ENCODE measurements around the gene LRRC41.
"Not testable (repeated sequence)": the region's sequence is repeated elsewhere in the genome, so short reads cannot be mapped to it uniquely, and the experiment has no call there.

Gene LRRC41

DNA sequence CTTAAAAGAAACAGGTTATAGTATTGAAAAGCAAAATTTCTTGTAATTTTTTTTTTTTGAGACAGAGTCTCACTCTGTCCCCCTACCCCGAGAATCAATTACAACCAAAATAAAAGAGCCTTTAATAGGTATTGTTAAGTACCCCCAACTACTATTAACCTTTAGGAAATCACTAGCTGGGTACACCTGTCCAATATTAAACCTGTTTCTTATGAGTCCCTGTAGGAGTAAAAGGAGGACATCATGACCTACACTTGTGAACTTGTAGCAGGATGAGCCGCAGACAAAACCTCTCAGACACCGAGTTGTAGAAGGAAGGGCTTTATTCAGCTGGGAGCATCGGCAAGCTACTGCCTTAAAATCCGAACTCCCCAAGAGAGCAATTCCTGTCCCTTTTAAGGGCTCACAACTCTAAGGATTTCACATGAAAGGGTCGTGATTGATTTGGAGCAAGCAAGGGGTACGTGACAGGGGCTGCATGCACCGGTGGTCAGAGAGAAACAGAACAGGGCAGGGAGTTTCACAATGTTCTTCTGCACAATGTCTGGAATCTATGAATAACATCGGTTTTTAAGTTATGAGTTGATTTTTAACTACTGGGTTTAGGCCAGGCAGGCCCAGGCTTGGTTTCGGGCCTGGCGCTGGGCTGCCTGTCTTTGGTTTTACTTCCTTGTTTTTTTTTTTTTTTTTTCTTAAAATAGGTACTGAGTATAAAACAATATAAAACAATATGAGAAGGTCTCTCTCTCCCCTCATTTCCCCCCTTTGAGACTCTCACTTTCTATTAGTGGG lies 22.1 kb upstream of the LRRC41 start:
- not testable (repeated sequence) for DNase-seq

DNA sequence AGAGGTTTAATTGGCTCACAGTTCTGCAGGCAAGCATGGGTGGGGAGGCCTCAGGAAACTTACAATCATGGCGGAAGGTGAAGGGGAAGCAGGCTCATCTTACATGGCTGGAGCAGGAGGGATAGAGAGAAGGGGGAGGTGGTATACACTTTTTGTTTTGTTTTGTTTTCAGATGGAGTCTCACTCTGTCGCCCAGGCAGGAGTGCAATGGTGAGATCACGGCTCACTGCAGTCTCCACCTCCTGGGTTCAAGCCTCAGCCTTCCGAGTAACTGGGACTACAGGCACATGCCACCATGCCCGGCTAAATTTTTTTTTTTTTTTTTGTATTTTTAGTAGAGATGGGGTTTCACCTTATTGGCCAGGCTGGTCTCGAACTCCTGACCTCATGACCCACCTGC lies 18.8 kb upstream of the LRRC41 start:
- not testable (repeated sequence) for DNase-seq

DNA sequence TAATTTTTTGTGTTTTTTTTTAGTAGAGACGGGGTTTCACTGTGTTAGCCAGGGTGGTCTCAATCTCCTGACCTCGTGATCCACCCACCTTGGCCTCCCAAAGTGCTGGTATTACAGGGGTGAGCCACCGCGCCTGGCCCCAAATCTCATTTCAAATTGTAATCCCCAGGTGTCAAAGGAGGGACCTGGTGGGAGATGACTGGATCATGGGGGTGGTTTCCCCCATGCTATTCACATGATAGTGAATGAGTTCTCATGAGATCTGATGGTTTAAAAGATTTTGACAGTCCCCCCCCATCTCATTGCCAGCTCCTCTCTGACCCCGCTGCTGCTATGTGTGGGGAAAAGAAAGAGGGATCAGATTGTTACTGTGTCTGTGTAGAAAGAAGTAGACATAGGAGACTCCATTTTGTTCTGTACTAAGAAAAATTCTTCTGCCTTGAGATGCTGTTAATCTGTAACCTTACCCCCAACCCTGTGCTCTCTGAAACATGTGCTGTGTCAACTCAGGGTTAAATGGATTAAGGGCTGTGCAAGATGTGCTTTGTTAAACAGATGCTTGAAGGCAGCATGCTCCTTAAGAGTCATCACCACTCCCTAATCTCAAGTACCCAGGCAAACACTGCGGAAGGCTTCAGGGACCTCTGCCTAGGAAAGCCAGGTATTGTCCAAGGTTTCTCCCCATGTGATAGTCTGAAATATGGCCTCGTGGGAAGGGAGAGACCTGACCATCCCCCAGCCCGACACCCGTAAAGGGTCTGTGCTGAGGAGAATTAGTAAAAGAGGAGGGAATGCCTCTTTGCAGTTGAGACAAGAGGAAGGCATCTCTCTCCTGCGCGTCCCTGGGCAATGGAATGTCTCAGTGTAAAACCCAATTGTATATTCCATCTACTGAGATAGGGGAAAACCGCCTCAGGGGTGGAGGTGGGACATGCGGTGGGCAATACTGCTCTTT lies 16.8 kb upstream of the LRRC41 start:
- DNase-seq, result not testable (repeated sequence)

DNA sequence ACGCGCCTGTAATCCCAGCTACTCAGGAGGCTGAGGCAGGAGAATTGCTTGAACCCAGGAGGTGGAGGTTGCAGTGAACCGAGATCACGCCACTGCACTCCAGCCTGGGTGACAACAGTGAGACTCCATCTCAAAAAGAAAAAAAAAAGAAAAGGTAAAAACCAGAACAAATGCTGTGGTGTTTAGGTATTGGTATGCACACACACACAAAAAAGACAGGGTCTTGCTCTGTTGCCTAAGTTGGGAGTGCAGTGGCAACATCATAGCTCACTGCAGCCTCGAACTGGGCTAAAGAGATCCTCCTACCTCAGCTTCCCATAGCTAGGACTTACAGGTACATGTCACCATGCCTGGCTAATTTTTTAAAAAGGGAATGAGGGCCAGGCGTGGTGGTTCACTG lies 15.9 kb upstream of the LRRC41 start:
- not testable (repeated sequence) for DNase-seq

DNA sequence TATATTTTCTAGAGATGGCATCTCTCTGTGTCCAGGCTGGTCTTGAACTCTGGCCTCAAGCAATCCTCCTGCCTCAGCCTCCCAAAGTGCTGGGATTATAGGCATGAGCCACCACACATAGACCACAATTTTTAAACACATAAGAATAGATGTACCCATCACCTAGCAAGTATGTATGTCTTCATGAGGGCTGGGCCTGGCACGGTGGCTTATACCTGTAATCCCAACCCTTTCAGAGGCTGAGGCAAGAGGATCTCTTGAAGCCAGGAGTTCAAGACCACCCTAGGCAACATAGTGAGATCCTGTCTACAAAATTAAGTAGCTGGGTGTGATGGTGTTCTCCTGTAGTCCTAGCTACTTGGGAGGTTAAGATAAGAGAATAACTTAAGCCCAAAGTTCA lies 13.9 kb upstream of the LRRC41 start:
- no peak for DNase-seq

DNA sequence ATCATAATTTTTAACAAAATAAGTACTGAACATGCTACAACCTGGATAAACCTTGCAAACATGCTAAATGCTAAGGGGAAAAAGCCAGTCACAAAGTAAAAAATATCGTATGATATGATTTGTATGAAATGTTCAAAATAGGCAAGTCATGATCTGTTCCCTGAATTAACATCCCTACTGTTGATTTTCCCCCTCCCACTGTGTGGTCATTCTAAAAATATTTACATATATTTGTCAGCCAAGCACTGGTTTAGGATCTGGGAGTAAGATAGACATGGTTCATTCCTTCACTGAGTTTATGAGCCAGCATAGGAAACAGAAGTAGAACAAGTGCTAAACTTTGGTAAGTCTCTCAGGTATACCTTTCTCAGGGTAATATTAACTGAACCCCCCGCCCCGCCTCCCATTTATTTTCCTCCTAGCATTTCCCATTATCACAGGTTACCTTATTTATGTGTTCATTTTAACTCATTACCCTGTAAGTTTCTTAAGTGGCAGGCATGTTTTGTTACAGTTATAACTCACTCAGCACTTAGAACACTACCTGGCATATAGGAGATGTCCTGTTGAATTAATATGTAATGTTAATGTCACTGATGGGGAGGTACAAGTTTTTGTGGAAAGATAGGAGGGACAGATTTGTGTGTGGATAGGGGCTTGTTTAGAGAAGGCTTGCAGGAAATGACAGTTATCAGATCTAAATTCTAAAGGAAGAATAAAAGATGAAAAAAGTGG lies 12.4 kb upstream of the LRRC41 start:
- DNase-seq, result no peak

DNA sequence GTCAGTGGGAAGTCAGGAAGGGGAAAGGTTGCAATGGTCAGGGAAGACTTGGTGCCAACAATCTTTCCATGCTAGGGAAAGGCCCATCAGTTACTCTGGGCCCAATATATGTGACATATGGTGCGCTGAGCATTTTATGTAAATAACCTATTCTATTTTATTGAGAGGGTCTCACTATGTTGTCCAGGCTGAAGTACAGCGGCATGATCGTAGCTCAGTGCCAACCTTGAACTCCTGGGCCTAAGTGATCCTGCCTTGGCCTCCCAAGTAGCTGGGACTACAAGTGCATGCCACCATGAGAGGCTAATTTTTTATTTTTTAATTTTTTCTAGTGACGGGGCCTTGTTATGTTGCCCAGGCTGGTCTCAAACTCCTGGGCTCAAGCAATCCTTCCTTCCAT lies 6.9 kb upstream of the LRRC41 start:
- DNase-seq, result no peak

DNA sequence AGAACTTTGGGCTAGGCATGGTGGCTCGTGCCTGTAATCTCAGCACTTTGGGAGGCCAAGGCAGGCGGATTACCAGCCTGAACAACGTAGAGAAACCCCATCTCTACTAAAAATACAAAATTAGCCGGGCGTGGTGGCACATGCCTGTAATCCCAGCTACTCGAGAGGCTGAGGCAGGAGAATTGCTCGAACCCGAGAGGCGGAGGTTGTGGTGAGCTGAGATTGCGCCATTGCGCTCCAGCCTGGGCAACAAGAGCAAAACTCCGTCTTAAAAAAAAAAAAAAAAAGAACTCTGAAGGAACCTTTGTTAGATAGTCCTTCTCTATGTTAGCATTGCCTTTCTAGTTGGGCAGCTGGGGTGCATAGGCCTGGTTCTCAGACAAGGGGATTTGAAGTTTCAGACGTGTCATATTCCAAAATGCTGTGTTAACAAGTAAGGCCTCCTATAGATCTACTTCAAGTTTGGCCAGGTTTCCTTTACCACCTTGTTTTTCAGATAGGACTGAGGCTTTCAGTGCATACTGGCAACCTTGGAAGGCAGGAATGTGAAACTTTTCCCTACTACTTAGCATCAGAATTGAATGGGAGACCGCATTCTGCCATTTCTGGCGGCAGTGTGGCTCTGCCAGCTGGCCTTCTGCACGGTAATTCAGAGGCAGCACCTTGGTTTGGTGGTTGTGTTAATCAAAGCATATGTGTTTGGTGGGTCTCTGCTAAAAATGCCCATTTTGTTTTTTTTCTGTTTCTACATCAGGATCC lies 6.2 kb upstream of the LRRC41 start:
- no peak for DNase-seq

DNA sequence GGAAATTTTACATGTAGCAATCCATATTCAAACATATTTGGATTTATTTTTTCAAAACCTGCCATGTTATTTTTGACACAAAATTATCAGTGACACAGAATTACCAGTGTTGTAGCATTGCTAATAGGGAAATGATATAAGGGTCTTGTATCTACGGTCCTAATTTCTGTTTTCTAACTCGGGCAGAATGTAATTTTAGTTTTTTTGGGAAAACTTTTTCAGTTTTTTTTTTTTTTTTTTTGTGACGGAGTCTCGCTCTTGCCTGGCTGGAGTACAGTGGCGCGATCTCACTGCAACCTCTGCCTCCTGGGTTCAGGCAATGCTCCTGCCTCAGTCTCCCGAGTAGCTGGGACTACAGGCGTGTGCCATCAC lies 2.7 kb upstream of the LRRC41 start:
- DNase-seq, result no peak

DNA sequence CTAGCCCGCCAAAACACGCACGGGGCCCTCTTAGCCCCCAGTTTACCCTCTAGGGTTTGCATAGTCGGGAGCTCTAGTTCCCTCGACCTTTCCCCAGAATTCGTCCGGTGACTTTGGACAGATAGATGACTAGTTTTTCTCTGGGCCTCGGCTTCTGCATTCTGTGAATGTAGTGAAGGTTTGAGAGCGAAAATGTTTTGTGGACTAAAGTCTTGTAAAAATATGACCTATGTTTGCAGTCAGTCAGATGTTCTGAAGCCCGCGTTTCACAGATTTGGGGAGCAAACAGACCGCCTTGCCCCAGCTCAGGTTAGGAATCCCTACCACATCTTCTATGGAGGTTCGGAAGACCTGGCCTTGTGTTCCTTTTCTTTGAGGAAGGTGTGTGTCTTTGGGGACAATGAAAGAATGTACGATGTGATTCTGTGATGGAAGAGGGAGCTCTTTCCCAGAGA lies 483 bp upstream of the LRRC41 start:
- DNase-seq, result no peak

DNA sequence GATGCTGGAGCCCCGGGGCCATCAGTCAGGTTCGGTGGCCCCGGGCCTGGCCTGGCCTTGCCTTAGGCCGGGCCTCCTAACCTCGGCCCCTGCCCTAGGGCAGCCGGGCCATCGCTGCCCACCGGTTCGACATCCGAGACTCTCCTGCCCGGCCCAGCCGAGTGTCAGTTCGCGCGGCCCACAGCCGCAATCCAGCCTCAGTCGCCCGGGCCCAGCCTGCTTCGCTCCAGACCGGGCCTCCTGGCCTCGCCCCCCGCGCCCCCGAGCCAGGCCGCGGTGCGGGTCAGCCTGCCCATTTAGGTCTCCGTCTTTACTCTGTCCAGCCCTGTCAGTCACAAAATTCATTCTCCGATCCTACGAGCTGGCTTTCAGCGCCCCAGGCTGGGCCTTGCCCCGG lies 777 bp downstream of the LRRC41 start:
- DNase-seq, result peak; percentile 8

DNA sequence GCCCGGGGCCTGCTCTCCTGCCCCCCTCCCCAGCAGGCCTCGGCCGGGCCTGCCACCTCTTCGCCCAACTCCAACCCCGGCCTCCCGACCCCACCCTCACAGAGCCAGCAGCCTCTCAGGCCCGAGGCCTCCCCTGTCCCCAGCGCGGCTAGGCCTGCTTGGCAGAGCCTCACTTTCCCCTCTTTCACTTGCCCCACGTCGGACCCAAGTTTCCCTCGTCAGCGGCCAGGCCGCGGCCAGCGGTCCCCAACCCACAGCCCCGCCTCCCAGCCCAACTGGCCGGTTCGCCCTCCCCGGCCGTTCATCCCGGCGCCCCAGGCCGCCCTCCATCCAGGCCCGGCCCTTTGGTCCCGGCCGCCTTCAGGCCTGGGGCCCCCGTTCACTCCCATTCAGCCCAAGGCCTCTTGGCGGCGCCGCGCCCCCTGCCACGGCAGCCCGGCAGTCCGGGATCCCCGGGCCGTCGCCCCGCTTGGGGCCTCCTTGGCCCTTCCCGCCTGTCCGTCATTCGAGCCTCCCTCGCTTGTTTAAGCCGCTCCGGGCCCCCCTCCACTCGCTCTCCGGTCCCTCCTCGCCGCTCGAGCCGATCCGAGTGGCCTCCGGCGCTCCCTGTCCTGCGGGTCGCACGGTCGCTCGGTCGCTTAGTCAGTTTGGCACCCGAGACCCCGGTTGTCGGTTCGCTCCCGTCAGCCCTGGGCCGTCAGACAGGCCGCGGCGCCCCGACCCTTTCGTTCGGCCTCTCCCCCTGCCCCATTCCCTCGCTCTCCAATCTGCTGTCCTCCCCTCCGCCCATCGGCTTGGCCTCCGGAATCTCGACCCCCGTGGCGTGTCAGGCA lies 1.4 kb downstream of the LRRC41 start:
- DNase-seq, result peak; percentile 21

DNA sequence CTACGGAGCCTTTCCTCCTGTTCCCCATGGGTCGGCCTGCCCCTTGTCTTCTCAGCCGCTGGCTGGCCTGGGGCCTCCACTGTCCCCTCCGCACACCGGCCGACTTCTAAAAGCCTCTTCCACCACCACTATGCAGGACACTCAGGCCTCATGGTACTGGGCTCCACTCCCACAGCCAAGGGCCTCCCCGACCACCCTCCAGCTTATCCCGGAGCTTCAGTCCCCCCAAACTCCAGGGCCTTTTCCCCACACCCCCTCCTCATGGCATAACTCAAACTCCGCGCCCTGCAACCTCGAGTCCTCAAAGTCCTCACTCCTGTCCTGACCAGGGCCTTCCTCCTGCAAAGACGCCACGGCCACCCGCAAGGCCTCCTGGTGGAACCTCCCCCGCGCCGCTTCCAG lies 2.0 kb downstream of the LRRC41 start:
- DNase-seq, result no peak

DNA sequence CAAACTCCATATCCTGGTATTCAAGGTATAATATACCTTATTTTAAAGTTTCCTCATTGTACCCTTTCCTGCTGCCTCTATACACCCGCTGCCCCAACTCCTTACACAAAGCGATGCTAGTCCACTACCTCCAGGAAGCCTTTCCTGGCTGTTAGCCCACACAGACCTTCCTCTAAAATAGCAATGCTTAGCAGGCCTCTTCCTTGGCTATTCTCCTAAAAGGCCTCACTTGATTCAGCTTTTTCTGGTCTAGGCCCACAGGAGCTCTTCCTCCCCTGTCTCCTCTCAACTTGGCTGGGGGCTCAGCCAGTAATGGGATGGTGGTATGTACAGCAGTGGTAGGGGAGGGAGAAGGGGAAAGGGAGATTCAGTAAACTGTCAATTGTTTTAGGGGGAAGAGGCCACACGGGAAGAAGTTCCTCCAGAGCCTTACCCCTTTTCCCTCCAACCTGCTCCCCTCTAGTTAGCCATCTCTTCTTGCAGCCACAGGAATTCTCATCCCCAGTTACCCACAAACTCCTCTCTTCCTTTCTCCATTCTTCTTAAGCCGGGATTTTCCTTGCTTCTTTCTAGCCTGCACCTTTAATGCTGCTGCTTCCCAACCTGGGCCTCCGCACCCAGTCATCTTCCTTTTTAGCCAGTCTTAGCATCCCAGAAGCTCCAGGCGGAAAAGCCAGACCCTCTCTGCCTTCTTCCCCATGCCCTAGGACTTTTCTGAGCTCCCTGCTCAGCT lies 2.6 kb downstream of the LRRC41 start:
- no peak for DNase-seq

DNA sequence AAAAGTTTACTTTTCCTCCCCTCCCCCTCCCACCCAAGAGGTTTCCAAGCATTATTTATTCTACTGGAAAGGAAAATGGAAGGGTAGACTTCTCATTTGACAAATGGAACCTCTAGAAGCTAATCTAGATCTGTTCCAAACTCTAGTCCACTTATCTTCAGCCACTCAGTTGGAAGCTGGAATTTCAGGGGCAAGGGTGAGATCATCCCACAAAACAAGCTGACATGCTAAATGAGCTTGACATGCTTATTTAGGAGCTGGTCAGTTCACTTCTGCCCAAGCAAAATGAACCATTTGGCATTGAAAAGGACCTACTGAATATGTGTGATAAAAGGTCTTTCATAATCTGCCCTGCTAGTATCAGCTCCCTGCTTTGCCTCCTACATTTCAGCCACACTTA lies 5.0 kb downstream of the LRRC41 start:
- no peak for DNase-seq

DNA sequence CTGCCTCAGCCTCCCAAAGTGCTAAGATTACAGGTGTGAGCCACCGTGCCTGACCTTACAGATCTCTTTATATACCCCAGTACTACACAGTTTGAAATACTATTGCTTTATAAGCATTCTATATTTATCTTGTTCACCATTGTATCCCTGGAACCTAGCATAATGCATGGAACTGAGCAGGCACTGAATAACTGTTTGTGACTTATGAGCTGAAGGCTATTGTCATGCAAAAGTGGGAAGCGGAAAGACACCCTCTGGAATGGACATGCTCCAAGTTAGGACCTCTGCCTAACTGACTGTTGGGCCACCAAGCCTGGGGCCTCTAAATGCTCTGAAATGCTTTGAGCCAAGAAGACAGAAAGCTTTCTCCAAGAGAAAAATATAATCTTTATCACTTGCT lies 8.1 kb downstream of the LRRC41 start:
- no peak for DNase-seq

DNA sequence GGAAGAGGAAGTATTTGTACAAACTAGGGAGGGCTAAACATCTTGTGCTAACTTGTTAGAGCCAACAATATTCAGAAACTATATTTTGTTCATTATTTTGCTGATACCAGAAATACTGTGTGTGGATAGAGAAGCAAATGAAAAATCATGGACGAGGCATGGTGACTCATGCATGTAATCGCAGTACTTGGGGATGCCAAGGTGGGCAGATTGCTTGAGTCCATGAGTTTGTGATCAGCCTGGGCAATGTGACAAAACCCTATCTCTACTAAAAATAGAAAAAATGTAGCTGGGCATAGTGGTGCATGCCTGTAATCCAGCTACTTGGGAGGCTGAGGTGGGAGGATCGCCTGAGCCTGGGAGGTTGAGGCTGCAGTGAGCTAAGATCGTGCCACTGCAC lies 13.4 kb downstream of the LRRC41 start:
- no peak for DNase-seq

DNA sequence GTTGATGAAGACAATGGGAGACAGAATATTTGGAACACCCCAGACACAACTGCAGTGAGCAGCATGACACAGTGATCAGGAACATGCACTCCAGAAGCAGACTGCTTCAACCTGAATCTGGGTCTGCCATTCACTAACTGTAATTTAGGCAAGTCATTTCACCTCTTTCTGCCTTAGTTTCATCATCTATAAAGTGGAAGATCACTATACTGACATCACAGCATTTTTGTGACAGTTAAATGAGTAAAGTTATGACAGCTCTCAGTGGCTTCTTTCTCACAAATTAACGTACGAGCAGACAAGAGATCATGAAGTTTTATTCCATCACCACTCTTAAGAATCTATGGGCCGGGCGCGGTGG lies 14.3 kb downstream of the LRRC41 start:
- DNase-seq, result no peak

DNA sequence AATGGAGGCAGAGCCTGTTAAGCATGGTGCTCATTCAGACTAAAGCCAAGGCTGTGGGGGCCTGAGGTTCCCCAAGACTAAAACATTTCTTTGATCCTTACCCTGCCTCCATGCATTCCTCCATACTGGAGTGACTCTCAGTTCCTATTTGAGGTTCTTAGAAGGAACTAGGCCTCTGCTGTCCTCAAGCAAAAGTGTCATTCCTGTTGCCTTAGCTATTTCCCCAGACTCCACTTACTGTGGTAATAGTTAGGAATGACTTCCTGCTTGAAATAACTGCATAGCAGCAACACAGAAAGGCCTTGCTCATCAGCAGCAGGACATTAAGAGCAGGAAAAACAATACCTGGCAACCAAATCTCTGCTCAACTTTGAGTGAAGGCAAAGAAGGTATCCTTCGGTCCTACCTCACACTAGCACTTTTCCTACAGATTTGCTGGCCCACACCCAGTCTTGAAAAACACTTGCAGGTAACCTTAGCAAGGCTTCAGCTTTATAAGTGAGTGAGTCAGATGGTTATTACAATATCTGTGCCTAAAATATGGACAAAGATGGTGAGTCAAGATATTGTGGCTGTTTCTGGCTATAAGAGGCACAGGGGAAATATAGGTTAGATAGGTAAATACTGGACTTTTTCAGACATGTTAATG lies 14.8 kb downstream of the LRRC41 start:
- DNase-seq, result no peak

DNA sequence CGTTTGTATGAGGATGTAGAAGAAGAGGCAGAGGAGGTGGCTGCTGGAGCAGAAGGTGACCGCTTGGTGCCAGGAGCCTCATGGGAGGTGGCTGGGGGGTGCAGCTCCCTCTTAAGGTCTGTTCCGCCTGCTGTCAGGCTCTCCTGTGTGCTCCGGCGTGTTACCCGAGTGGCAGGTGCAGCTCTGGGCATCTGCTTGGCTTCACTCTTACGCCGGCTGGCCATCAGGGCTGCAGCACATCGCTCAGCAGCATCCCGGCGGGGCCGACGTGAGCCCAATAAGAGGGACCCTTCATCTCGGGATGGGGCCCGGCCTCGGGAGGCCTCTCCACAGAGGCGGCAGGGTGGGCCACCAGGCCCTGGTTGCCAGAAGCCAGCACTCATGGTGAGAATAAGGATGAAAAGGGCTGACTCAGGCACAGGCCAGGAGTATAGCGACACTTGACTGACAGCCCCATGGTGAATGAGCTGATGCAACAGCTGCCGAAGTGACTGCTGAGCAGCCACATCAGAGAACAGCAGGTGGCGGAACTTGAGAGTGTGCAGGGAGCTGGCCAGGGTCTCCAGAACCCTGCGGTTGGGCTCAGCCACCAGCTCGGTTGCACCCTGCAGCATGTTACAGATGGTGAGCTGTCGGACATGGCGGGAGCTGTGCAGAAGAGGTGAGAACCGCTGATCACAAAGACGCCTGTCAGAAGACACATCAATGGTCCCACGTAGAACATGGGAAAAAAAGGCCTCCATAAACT lies 17.5 kb downstream of the LRRC41 start:
- DNase-seq, result no peak

All from activated T-cell treated with anti-CD3 and anti-CD28 coated beads for 4 hours (primary cell).